ENCODE data around the gene PPFIBP2.
A peak's percentile ranks its signal among the peaks of the same experiment; 100 is the strongest.

The PPFIBP2 gene

GRCh38 chr11:7581021-7581590, 67.3 kb downstream of the PPFIBP2 start:
- no peak for DNase-seq

GRCh38 chr11:7582338-7582985, 68.7 kb downstream of the PPFIBP2 start:
- no peak for DNase-seq

- DNase-seq, result no peak
Observed at GRCh38 chr11:7583248-7583647, 69.4 kb downstream of the PPFIBP2 start.

GRCh38 chr11:7584910-7585309, 71.1 kb downstream of the PPFIBP2 start:
- no peak for DNase-seq

GRCh38 chr11:7585816-7586215, 72.0 kb downstream of the PPFIBP2 start:
- DNase-seq, result no peak

DNA sequence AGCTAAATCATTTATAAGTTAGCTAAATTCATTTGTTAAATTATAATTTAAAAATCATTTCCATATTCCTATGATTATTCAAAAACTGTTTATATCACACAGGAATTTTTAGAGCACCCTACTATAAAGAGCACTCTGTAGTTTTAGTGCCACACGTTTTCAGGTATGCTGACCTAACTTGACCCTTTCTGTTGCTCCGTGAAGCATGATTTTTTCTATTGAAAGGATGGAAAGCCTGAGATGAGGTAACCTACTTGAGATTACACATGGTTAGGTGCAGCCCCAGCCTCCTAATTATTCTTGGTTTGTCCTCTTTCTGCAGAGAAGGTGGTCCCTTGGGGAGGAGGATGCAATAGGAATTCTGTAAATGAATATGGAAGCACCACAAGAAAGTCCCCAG, 72.6 kb downstream of the PPFIBP2 start:
- DNase-seq, result no peak

DNA sequence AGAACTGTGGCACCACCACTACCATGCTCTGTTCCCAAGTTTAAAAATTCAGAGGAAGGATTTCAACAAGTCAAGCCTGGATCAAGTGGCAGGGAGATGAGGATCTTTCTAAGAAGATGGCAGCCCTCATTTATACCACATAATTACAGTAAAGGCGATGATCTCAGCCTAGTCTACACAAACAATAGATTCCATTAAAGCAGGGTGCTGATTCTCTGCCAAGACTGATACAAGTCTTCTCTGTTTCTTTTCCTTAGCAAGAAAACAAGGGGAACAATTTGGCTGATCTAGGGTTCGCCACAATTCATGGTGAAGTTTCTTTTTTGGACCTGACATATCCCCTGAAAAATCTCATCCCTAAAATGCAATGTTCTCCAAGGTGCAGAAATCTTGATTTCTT, 73.9 kb downstream of the PPFIBP2 start:
- no peak for DNase-seq

DNA sequence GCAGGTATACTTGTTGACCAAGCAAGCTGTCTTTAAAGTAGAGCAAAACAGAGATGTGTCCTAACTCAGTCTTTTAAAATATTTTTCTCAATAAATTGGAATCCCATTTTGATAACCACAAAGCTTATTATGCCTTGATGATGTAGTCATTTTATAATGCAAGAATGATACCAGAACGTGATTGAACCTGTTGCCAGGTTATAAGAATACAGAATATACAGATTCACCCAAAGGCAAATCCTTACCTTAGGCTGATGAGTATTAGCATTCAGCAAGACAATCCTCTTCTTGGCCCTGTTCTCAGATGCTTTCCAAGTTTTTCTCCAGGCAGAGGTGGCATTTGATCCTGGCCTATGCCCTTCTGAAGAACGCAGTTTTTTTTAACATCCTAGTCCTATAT, 76.1 kb downstream of the PPFIBP2 start:
- no peak for DNase-seq

DNA sequence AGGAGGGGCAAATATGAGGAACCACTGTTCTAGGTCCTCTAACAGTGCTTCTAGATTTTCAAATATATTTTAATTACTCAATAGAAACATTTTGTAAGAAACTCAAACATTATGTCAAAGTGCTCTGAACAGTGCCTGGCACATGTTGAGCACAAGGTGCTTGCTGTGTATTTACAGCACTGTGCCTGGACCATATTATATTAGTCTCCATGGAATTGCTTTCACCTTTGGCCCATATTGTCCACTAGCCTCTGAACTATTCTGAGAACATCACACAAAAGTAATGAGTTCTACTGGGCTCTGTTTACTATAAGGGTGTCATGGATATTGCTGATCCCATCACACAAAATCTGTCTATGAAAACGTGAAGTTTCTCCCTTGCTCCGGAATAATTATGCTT, 76.7 kb downstream of the PPFIBP2 start:
- DNase-seq, result no peak

- DNase-seq, result no peak
Observed at GRCh38 chr11:7591107-7591894, 77.5 kb downstream of the PPFIBP2 start.

DNA sequence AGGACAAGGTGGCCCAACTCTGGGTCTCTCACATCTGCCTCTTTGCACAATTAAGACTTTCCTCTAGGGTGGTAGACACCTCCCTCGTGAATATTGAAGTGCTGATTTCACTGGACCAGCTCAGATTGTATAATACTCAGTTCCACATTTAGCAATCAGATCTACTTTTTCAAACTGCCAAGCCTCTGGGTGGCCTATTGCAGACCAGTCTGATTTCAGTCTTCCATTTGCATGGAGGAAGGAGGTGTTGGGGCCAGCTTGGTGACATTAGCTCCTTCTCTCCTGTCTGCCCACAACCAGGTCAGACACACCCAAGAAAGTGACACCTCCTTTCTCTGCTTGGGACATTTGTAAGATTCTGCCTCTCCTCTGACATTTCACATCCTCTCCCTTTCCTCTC, 78.2 kb downstream of the PPFIBP2 start:
- no peak for DNase-seq

GRCh38 chr11:7592711-7593110, 78.9 kb downstream of the PPFIBP2 start:
- DNase-seq, result no peak

DNA sequence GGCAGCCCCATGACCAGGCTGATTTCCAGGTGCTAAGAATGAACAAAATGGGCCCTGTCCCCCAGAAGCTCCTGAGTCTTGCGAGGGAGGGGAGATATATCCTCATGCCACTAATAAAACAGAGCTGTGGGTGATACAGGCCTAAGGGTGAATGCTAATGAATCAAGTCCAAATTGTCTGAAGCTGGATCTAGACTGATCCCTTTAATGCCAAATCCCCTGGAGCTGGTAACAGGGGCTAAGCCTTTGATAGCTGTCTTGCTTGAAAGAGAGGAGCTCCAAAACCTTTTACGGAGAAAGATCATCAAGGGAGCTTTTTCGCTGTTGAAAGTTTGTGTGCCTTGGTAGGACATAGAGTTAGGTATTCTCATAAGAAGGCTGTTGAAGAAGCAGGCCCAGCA, 79.7 kb downstream of the PPFIBP2 start:
- no peak for DNase-seq

- DNase-seq, result no peak
Observed at GRCh38 chr11:7595016-7595866, 81.4 kb downstream of the PPFIBP2 start.

- DNase-seq, result no peak
Observed at GRCh38 chr11:7595951-7596350, 82.2 kb downstream of the PPFIBP2 start.

DNA sequence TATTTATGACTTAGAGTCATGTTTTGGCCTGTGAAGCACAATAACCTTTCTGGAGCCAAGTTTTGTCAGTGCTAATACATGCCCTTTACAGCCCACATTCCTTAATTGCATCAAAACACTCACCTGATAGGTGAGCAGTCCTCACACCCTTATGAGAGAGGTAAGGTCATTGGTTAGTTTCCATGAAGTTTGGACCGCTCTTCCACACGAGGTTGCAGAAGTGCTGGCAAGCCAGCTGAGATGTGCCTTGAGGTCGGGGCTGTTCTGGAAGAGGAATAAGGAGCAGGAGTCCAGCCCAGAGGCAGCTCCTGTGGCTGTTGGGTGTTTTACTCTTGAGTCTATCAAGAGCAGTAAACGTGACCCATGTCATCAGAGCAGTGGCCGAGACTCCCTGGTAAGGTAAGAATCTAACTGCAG, 83.2 kb downstream of the PPFIBP2 start:
- no peak for DNase-seq

DNA sequence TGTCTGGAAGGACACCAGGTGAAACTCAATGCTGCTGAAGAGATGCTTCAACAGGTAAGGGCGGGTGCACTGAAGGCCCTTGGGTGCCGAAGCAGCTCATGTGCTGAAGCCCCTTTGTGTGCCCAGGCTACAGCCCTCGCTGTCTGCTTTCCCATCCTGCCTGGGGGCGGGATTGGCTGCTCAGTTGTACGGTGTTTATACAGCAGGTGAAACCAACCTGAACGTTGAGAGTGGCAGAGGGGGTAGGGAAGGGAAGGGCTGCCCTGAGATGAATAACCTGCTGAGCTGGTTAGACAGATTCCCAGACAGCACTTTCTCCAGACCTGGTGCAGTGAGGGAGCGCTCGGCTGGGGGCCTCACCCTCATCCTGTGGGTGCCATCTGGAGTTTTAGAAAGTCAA, 83.8 kb downstream of the PPFIBP2 start:
- DNase-seq, result peak; percentile 85

- DNase-seq, result no peak
Observed at GRCh38 chr11:7599209-7599608, 85.4 kb downstream of the PPFIBP2 start.

GRCh38 chr11:7600205-7600775, 86.5 kb downstream of the PPFIBP2 start:
- DNase-seq, result no peak

DNA sequence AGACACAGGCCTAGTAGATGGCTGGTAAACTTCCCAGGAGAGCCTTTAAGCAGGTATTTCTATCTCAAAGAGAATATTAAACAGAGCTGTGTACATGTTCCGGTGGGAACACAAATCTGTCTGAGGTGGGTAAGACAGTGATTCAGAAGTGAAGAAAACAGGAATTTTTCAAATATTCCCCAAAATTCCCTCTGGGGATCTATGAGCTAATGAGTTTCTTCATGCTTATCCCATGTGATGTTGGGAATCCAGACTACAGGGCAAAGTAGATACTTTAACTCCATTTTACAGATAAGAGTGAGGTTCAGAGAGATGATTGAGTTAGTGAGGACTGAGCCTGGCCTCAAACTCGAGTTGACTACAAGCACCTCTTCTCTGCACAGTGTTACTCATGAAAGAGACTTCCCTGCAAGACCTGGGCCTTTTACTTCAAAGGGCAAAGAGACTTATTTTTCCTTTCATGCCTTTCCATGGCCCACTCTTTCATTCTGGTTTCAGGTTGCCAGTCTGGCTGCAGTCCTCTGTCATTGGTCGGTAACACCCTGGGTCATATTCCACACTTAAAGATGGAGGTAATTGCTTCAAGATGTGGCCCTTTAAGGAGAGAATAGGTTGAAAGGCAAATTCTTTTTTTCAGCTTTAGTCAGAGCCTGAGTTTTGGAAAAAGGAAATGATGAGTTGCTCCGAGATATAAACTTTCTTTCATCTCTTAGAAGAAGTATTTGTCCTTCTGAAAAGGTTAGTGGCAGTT, 89.4 kb downstream of the PPFIBP2 start:
- no peak for DNase-seq

- no peak for DNase-seq
Observed at GRCh38 chr11:7604331-7604955, 90.6 kb downstream of the PPFIBP2 start.
